BLaER1 treated with 17β-estradiol and CSF1 and Interleukin-3, amounts not matched to agents 10 nM and 100 nM (cell line): ENCODE data around the gene AZU1.

Source experiments
- H3K27ac ChIP-seq, 11 experiments: shearing (Covaris generic); formaldehyde crosslinking; 2 replicates each; pipeline ENCODE4 v1.8.1; 2022
- H3K27me3 ChIP-seq, 11 experiments: shearing (Covaris generic); formaldehyde crosslinking; 2 replicates each; pipeline ENCODE4 v1.8.1; 2022
- H3K36me3 ChIP-seq, 11 experiments: shearing (Covaris generic); formaldehyde crosslinking; 2 replicates each; pipeline ENCODE4 v1.8.1; 2022
- H3K4me1 ChIP-seq, 10 experiments: shearing (Covaris generic); formaldehyde crosslinking; 2 replicates each; pipeline ENCODE4 v1.8.1; 2022
- H3K4me2 ChIP-seq, 11 experiments: shearing (Covaris generic); formaldehyde crosslinking; 2 replicates each; pipeline ENCODE4 v1.8.1; 2022
- H3K4me3 ChIP-seq, 10 experiments: shearing (Covaris generic); formaldehyde crosslinking; 2 replicates each; pipeline ENCODE4 v1.8.1; 2022
- H3K9ac ChIP-seq, 11 experiments: shearing (Covaris generic); formaldehyde crosslinking; 2 replicates each; pipeline ENCODE4 v1.8.1; 2022
- H3K9me3 ChIP-seq, 11 experiments: shearing (Covaris generic); formaldehyde crosslinking; replicated peaks in 1 of 11; 2 replicates each; pipeline ENCODE4 v1.8.1; 2022
- H4K20me1 ChIP-seq, 11 experiments: shearing (Covaris generic); formaldehyde crosslinking; 2 replicates each; pipeline ENCODE4 v1.8.1; 2022
- Cebpa-rat ChIP-seq, 11 experiments: shearing (Covaris generic); IDR thresholded peaks; 2 replicates each; pipeline ENCODE4 v1.8.1; 2022

AZU1 gene

DNA sequence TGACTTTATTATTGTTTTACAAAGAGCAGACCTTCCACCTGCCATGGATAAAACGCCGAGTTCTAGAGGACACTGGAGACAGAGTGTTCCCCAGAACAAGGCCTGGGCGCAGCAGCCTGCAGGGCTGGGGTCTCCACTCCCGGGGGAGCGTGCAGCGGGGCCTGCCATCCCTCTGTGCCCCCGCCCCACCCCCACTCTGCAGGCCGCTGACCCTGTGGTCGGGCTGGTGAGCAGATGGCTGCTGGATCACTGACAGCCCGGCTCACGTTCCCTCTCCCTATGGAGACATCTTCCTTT, 39.0 kb upstream of the AZU1 start:
- Histone ChIP-seq H3K27ac (peak overlapping the region in 8 of 11 experiments; percentile 55 to 77 (median 66); a peak in 16 of 22 replicates), H3K9ac (peak overlapping the region in 10 of 11 experiments; percentile 34 to 70 (median 60); a peak in 16 of 22 replicates), H3K36me3 (no peaks in the 10 kb centered on the region), H3K27me3 (no peaks in the 10 kb centered on the region), H3K4me1 (peaks cover 22 to 41% (median 29%) of the 10 kb centered on the region in 10 experiments), H3K9me3 (no peaks in the 10 kb centered on the region), H3K4me3 (no peak overlapping the region), H4K20me1 (no peaks in the 10 kb centered on the region), H3K4me2 (peak overlapping the region; percentile 64 to 83 (median 71))
- no peak for TF ChIP-seq Cebpa-rat (IDR thresholded peaks at IDR 0.05)

DNA sequence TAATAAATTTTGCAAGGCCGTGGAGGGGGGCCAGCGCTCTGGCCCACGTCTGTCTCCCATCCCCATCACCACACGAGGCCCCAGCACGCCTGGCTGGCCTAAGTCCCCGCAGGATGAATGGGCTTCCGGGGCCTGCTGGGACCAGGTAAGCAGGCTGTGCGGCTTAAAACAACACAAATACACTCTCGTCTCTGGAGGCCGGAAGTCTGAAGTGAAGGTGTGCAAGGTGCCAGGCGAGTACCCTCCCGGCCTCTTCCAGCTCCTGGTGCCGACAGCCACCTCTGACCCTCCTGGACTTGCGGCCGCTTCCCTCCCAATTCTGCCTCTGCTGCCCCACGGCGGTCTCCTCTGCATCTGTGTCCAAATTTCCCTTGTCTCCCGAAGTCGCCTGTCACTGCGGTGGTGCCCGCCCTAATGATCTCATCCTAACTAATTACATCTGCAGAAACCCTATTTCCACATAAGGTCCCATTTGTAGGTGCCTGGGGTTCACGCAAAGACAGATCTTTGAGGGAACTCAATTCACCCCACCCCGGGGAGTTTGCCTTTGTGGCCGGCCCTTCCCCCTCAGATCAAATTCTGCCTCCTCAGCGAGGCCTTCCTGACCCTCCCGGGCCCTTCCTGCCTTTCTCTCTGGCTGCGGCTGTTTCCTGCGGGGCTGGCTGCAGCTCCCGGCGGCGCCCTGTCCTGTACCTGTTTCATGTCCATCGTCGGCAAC, 38.5 kb upstream of the AZU1 start:
- Histone ChIP-seq H3K27ac (peak overlapping the region in 10 of 11 experiments; percentile 38 to 77 (median 62); a peak in 19 of 22 replicates), H3K4me3 (no peak overlapping the region; a peak in 1 of 20 replicates), H4K20me1 (no peaks in the 10 kb centered on the region), H3K4me1 (peaks cover 21 to 39% (median 29%) of the 10 kb centered on the region in 10 experiments), H3K9me3 (no peaks in the 10 kb centered on the region), H3K36me3 (no peaks in the 10 kb centered on the region), H3K4me2 (peak overlapping the region; percentile 64 to 83 (median 71)), H3K27me3 (no peaks in the 10 kb centered on the region), H3K9ac (peak overlapping the region; percentile 34 to 70 (median 61); a peak in 21 of 22 replicates)
- no peak for TF ChIP-seq Cebpa-rat (IDR thresholded peaks at IDR 0.05)

DNA sequence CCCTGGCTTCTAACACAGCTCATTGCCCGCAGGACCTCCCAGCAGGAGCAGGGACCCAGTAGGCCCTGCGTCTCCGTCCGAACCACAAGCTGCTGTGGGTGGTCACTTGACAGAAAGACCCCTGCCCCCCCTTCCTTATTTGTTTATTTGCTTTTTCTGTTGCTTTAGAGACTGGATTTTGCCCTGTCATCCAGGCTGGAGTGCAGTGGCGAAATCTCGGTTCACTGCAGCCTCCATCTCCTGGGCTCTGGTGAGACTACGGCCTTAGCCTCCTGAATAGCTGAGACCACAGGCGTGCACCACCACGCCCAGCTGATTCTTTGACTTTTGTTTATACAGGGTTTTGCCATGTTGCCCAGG, 38.0 kb upstream of the AZU1 start:
- Histone ChIP-seq H3K27me3 (no peaks in the 10 kb centered on the region), H3K4me1 (peaks cover 21 to 39% (median 29%) of the 10 kb centered on the region in 10 experiments), H4K20me1 (no peaks in the 10 kb centered on the region), H3K27ac (peak overlapping the region in 10 of 11 experiments; percentile 38 to 77 (median 62); a peak in 19 of 22 replicates), H3K4me3 (no peak overlapping the region; a peak in 1 of 20 replicates), H3K9ac (peak overlapping the region; percentile 34 to 70 (median 61); a peak in 21 of 22 replicates), H3K36me3 (no peaks in the 10 kb centered on the region), H3K9me3 (no peaks in the 10 kb centered on the region), H3K4me2 (peak overlapping the region; percentile 64 to 83 (median 71))
- TF ChIP-seq Cebpa-rat (IDR thresholded peaks at IDR 0.05) = peak in 1 of 11 experiments; percentile 10; a peak in 1 of 22 replicates

- no peaks in the 10 kb centered on the region for H3K36me3 ChIP-seq
- H3K27me3 ChIP-seq = no peaks in the 10 kb centered on the region
- no peak for TF ChIP-seq Cebpa-rat (IDR thresholded peaks at IDR 0.05)
- peak overlapping the region in 4 of 11 experiments; percentile 18 to 38 (median 36); a peak in 6 of 22 replicates for H3K4me2 ChIP-seq
- H3K4me3 ChIP-seq = no peak overlapping the region
- no peak overlapping the region for H3K9ac ChIP-seq
- H3K4me1 ChIP-seq = peaks cover 23 to 43% (median 31%) of the 10 kb centered on the region in 10 experiments
- no peaks in the 10 kb centered on the region for H4K20me1 ChIP-seq
- no peaks in the 10 kb centered on the region for H3K9me3 ChIP-seq
- H3K27ac ChIP-seq = no peak overlapping the region
Measured at GRCh38 chr19:791007-791566, 36.5 kb upstream of the AZU1 start.

- peak overlapping the region in 9 of 11 experiments; percentile 5 to 38 (median 21); a peak in 9 of 22 replicates for H3K4me2 ChIP-seq
- no peaks in the 10 kb centered on the region for H3K36me3 ChIP-seq
- TF ChIP-seq Cebpa-rat (IDR thresholded peaks at IDR 0.05) = no peak
- no peak overlapping the region for H3K4me3 ChIP-seq
- H3K27ac ChIP-seq = peak overlapping the region in 5 of 11 experiments; percentile 7 to 29 (median 18); a peak in 5 of 22 replicates
- H4K20me1 ChIP-seq = no peaks in the 10 kb centered on the region
- H3K9me3 ChIP-seq = no peaks in the 10 kb centered on the region
- H3K4me1 ChIP-seq = peaks cover 28 to 48% (median 36%) of the 10 kb centered on the region in 10 experiments
- H3K9ac ChIP-seq = peak overlapping the region in 3 of 11 experiments; percentile 6 to 19 (median 17); a peak in 3 of 22 replicates
- H3K27me3 ChIP-seq = no peaks in the 10 kb centered on the region
Measured at GRCh38 chr19:791567-792305, 35.9 kb upstream of the AZU1 start.

GRCh38 chr19:792306-792885, 35.2 kb upstream of the AZU1 start:
- Histone ChIP-seq H3K4me3 (no peak overlapping the region), H3K9ac (peak overlapping the region in 4 of 11 experiments; percentile 6 to 35 (median 18); a peak in 3 of 22 replicates), H3K4me1 (peaks cover 28 to 48% (median 36%) of the 10 kb centered on the region in 10 experiments), H4K20me1 (peaks cover 0 to under 1% (median 0%) of the 10 kb centered on the region in 11 experiments; a peak in 1 of 22 replicates), H3K27me3 (no peaks in the 10 kb centered on the region), H3K27ac (peak overlapping the region in 5 of 11 experiments; percentile 7 to 29 (median 18); a peak in 5 of 22 replicates), H3K4me2 (peak overlapping the region in 7 of 11 experiments; percentile 5 to 30 (median 9); a peak in 3 of 22 replicates), H3K36me3 (no peaks in the 10 kb centered on the region), H3K9me3 (no peaks in the 10 kb centered on the region)
- TF ChIP-seq Cebpa-rat (IDR thresholded peaks at IDR 0.05) = no peak

DNA sequence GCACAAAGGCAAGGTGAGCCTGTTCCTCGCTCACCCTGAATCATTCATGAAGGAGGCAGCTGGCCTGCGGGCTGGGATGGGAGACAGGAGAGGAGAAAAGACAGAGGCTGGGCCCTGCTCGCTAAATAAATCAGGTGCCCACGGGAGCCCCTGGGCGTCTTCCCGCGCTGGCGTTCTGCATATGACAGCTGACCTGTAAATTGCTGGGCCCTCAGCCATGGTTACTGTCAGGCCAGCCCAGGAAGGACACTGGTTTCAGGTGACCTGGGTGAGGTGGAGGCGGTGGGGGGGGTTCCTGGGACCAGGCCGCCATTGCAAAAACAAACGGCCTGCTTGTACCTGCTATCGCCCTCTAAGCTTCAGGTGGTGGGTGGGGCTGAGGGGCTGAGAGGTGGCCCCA, 33.8 kb upstream of the AZU1 start:
- TF ChIP-seq Cebpa-rat (IDR thresholded peaks at IDR 0.05) = no peak
- Histone ChIP-seq H3K27ac (no peak overlapping the region), H3K4me1 (peaks cover 25 to 43% (median 32%) of the 10 kb centered on the region in 10 experiments), H3K4me3 (no peak overlapping the region), H3K9me3 (peaks cover 0 to 3% (median 0%) of the 10 kb centered on the region in 11 experiments; a peak in 2 of 22 replicates), H3K4me2 (no peak overlapping the region), H4K20me1 (peaks cover 10 to 14% (median 11%) of the 10 kb centered on the region in 11 experiments), H3K9ac (no peak overlapping the region), H3K36me3 (peaks cover 0 to 9% (median 8%) of the 10 kb centered on the region in 11 experiments; a peak in 20 of 22 replicates), H3K27me3 (no peaks in the 10 kb centered on the region)

- Histone ChIP-seq H3K27me3 (no peaks in the 10 kb centered on the region), H3K4me3 (no peak overlapping the region), H3K4me1 (peaks cover 23 to 42% (median 33%) of the 10 kb centered on the region in 10 experiments), H3K9ac (no peak overlapping the region), H4K20me1 (peaks cover 23 to 28% (median 24%) of the 10 kb centered on the region in 11 experiments), H3K27ac (no peak overlapping the region), H3K4me2 (no peak overlapping the region), H3K36me3 (peaks cover 10 to 23% (median 22%) of the 10 kb centered on the region in 11 experiments), H3K9me3 (peaks cover 0 to 3% (median 0%) of the 10 kb centered on the region in 11 experiments; a peak in 2 of 22 replicates)
- TF ChIP-seq Cebpa-rat (IDR thresholded peaks at IDR 0.05) = no peak
Measured at GRCh38 chr19:795073-795611, 32.5 kb upstream of the AZU1 start.
